Measurements from ENCODE around the gene RAB7A. TPM values are rescaled to one million over a fixed set of nuclear protein-coding genes. Genes with fewer than 3 reads are reported as not detected.

RAB7A gene
- total RNA-seq, 1 experiment from 2014 or later = 71.2 TPM

DNA sequence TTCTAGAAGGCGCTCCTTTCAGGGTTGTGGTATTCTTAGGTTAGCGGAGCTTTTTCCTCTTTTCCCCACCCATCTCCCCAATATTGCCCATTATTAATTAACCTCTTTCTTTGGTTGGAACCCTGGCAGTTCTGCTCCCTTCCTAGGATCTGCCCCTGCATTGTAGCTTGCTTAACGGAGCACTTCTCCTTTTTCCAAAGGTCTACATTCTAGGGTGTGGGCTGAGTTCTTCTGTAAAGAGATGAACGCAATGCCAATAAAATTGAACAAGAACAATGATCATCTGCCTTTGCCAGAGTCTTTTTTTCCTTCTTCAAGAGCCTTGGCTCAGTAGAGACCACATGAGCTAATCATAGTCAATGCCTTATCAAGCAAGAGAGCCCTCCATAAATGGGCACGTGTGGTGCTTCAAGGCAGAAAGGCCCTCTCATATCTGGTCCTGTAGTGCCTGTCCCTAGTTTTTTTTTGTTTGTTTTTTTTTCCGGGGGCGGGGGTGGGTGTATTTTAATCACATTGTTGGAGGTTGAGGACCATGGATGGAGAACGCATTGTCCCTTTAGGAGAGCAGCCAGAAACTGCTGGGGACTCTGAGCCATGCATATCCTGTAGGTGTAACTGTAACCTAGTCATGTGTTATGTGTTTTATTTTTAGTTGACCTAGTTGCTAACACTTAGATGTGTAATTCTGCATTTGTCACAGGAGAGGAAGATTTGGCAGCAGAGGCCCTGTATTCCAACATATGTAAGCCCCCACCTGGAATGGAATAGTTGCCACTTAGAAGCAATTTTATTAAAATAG, 88.7 kb downstream of the RAB7A start:
- DNase-seq = no peak
- H3K79me2 ChIP-seq (ENCODE audit: low read length) = no peaks in the 10 kb centered on the region; the same call in 1 of the 2 replicates
- no peaks in the 10 kb centered on the region for H3K27me3 ChIP-seq (ENCODE audit: low read length)
- H3K4me3 ChIP-seq (ENCODE audit: low read length) = no peak overlapping the region
- no peak overlapping the region for H2AFZ ChIP-seq (ENCODE audit: low read length)
- no peak overlapping the region for H3K27ac ChIP-seq (ENCODE audit: low read length)
- H3K9me3 ChIP-seq (ENCODE audit: low read length) = no peaks in the 10 kb centered on the region
- no peak overlapping the region for H3K4me2 ChIP-seq (ENCODE audit: low read depth, low read length, poor library complexity, severe bottlenecking)
- H3K9ac ChIP-seq (ENCODE audit: low read length) = no peak overlapping the region
- H4K20me1 ChIP-seq (ENCODE audit: insufficient read depth, low read depth, low read length) = no peaks in the 10 kb centered on the region
- H3K4me1 ChIP-seq (ENCODE audit: low read length) = no peaks in the 10 kb centered on the region
- no peaks in the 10 kb centered on the region for H3K9me2 ChIP-seq (replicated peaks; ENCODE audit: insufficient read depth, low read length)
- peaks cover 24% of the 10 kb centered on the region for H3K36me3 ChIP-seq (ENCODE audit: insufficient read depth, low read length)

DNA sequence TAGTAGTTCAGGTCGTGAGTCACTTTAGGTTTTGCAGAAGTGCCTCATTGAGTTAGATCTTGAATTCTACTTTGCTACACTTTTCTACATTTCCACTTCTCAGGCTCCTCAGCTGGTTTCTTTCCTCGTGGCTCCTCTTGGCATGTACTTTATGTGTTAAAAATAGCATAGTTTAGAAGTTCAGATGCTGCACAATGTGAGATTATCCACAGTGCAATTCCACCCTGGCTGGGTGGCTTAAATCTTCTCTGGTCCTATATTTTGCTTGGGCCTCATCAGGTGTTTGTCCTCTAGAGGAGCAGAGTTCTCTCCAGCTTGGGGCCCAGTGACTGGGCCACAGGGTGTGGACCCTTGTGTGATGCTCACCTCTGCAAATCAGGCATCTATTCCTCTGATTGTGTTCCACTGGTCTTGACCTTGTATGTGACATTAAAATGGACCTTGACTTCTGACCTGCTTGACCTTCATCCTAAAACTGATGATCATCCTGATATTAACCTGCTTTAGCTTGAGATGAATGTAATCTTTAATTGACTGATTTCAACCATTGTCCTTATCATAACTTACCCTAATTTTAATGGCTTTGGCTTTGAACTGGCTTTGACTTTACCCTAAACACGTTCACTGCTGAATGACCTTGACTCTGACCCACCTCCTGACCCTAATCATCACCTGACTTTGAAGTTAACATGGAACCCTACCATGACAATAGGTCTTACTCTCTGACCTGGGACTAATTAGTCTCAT, 89.5 kb downstream of the RAB7A start:
- no peaks in the 10 kb centered on the region for H3K9me3 ChIP-seq (ENCODE audit: low read length)
- no peaks in the 10 kb centered on the region for H4K20me1 ChIP-seq (ENCODE audit: insufficient read depth, low read depth, low read length)
- no peaks in the 10 kb centered on the region for H3K9me2 ChIP-seq (replicated peaks; ENCODE audit: insufficient read depth, low read length)
- no peak for DNase-seq
- H2AFZ ChIP-seq (ENCODE audit: low read length) = no peak overlapping the region
- no peaks in the 10 kb centered on the region for H3K27me3 ChIP-seq (ENCODE audit: low read length)
- H3K36me3 ChIP-seq (ENCODE audit: insufficient read depth, low read length) = peaks cover 19% of the 10 kb centered on the region
- no peak overlapping the region for H3K9ac ChIP-seq (ENCODE audit: low read length)
- no peaks in the 10 kb centered on the region for H3K79me2 ChIP-seq (ENCODE audit: low read length)
- no peaks in the 10 kb centered on the region for H3K4me1 ChIP-seq (ENCODE audit: low read length)
- H3K4me3 ChIP-seq (ENCODE audit: low read length) = no peak overlapping the region
- H3K4me2 ChIP-seq (ENCODE audit: low read depth, low read length, poor library complexity, severe bottlenecking) = no peak overlapping the region
- H3K27ac ChIP-seq (ENCODE audit: low read length) = no peak overlapping the region

DNA sequence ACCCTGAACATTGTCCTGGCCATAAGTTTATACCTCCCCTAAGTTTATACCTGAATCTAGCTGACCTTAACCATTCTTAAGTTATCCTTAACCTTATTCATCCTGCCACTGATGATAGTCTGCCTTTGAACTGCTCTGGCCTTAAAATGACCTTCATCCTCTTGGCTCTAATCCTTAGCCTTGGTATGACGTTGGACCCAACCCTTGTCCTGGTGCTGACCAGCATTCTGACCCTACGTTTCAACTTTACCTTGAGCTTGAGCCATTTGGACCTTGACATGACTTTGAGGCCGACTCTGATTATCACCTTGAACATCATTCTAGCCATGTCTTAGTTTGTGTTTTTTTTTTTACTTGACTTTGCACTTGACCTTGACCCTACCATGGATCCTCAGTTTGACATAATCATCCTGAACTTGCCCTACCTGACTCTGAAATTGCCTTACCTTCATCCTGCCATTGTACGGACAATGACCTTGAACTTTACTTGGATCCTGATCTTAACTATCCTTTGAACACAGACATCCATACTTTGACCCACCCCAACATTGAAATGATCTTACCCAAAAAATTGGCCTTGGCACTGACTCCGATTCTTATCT, 92.3 kb downstream of the RAB7A start:
- no peak overlapping the region for H2AFZ ChIP-seq (ENCODE audit: low read length)
- H3K79me2 ChIP-seq (ENCODE audit: low read length) = no peaks in the 10 kb centered on the region
- H3K9ac ChIP-seq (ENCODE audit: low read length) = no peak overlapping the region
- no peaks in the 10 kb centered on the region for H3K27me3 ChIP-seq (ENCODE audit: low read length)
- peaks cover 14% of the 10 kb centered on the region for H3K36me3 ChIP-seq (ENCODE audit: insufficient read depth, low read length)
- H3K4me3 ChIP-seq (ENCODE audit: low read length) = no peak overlapping the region
- no peaks in the 10 kb centered on the region for H3K9me2 ChIP-seq (replicated peaks; ENCODE audit: insufficient read depth, low read length)
- no peak for DNase-seq
- no peak overlapping the region for H3K27ac ChIP-seq (ENCODE audit: low read length)
- no peaks in the 10 kb centered on the region for H3K9me3 ChIP-seq (ENCODE audit: low read length)
- no peaks in the 10 kb centered on the region for H4K20me1 ChIP-seq (ENCODE audit: insufficient read depth, low read depth, low read length)
- H3K4me2 ChIP-seq (ENCODE audit: low read depth, low read length, poor library complexity, severe bottlenecking) = no peak overlapping the region
- H3K4me1 ChIP-seq (ENCODE audit: low read length) = no peaks in the 10 kb centered on the region

- Histone ChIP-seq H4K20me1 (ENCODE audit: insufficient read depth, low read depth, low read length) (no peaks in the 10 kb centered on the region), H3K4me3 (ENCODE audit: low read length) (no peak overlapping the region), H3K27ac (ENCODE audit: low read length) (no peak overlapping the region), H3K36me3 (ENCODE audit: insufficient read depth, low read length) (peaks cover 5% of the 10 kb centered on the region; the same call in 1 of the 2 replicates), H3K27me3 (ENCODE audit: low read length) (no peaks in the 10 kb centered on the region), H3K79me2 (ENCODE audit: low read length) (no peaks in the 10 kb centered on the region), H2AFZ (ENCODE audit: low read length) (no peak overlapping the region), H3K9me3 (ENCODE audit: low read length) (no peaks in the 10 kb centered on the region), H3K9me2 (replicated peaks; ENCODE audit: insufficient read depth, low read length) (no peaks in the 10 kb centered on the region), H3K4me1 (ENCODE audit: low read length) (no peaks in the 10 kb centered on the region), H3K9ac (ENCODE audit: low read length) (no peak overlapping the region), H3K4me2 (ENCODE audit: low read depth, low read length, poor library complexity, severe bottlenecking) (no peak overlapping the region)
- no peak for DNase-seq
These were observed 94.4 kb downstream of the RAB7A start for GRCh38 chr3:128820252-128820839.

DNA sequence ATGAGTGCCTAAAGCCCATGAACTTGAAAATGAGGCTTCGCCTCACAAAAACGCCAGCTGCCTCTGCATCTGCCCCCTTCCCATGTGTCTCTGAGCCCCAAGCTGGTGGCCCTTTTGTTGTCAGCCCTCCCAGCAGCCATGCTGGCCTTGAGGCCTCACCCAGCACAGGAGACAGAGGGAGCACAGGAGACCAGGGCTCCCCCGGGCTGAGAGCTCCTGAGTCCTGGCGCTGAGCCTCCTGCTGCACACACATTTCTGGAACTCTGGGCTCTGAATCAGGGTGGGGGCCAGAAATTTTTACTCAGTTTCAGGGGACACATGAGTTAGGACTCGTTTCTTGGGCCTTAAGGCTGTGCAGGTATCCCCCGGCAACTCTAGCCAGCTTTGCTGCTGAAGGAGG, 97.0 kb downstream of the RAB7A start:
- H3K4me2 ChIP-seq (ENCODE audit: low read depth, low read length, poor library complexity, severe bottlenecking) = no peak overlapping the region
- no peak overlapping the region for H2AFZ ChIP-seq (ENCODE audit: low read length)
- DNase-seq = no peak
- H3K27ac ChIP-seq (ENCODE audit: low read length) = no peak overlapping the region
- no peaks in the 10 kb centered on the region for H4K20me1 ChIP-seq (ENCODE audit: insufficient read depth, low read depth, low read length)
- H3K9me2 ChIP-seq (replicated peaks; ENCODE audit: insufficient read depth, low read length) = no peaks in the 10 kb centered on the region
- H3K4me3 ChIP-seq (ENCODE audit: low read length) = no peak overlapping the region
- no peak overlapping the region for H3K9ac ChIP-seq (ENCODE audit: low read length)
- no peaks in the 10 kb centered on the region for H3K36me3 ChIP-seq (ENCODE audit: insufficient read depth, low read length)
- H3K79me2 ChIP-seq (ENCODE audit: low read length) = no peaks in the 10 kb centered on the region
- no peaks in the 10 kb centered on the region for H3K4me1 ChIP-seq (ENCODE audit: low read length)
- H3K9me3 ChIP-seq (ENCODE audit: low read length) = no peaks in the 10 kb centered on the region
- H3K27me3 ChIP-seq (ENCODE audit: low read length) = no peaks in the 10 kb centered on the region

GRCh38 chr3:128823631-128824030, 97.6 kb downstream of the RAB7A start:
- H3K4me3 ChIP-seq (ENCODE audit: low read length) = no peak overlapping the region
- H3K9ac ChIP-seq (ENCODE audit: low read length) = no peak overlapping the region
- DNase-seq = no peak
- no peaks in the 10 kb centered on the region for H3K4me1 ChIP-seq (ENCODE audit: low read length)
- H3K36me3 ChIP-seq (ENCODE audit: insufficient read depth, low read length) = no peaks in the 10 kb centered on the region
- no peaks in the 10 kb centered on the region for H4K20me1 ChIP-seq (ENCODE audit: insufficient read depth, low read depth, low read length)
- H3K9me2 ChIP-seq (replicated peaks; ENCODE audit: insufficient read depth, low read length) = no peaks in the 10 kb centered on the region
- no peaks in the 10 kb centered on the region for H3K27me3 ChIP-seq (ENCODE audit: low read length)
- H3K9me3 ChIP-seq (ENCODE audit: low read length) = no peaks in the 10 kb centered on the region
- no peaks in the 10 kb centered on the region for H3K79me2 ChIP-seq (ENCODE audit: low read length)
- no peak overlapping the region for H3K27ac ChIP-seq (ENCODE audit: low read length)
- no peak overlapping the region for H3K4me2 ChIP-seq (ENCODE audit: low read depth, low read length, poor library complexity, severe bottlenecking)
- no peak overlapping the region for H2AFZ ChIP-seq (ENCODE audit: low read length)

GRCh38 chr3:128824132-128824850, 98.3 kb downstream of the RAB7A start:
- H3K27ac ChIP-seq (ENCODE audit: low read length) = no peak overlapping the region
- H3K79me2 ChIP-seq (ENCODE audit: low read length) = no peaks in the 10 kb centered on the region
- H3K4me1 ChIP-seq (ENCODE audit: low read length) = no peaks in the 10 kb centered on the region
- no peaks in the 10 kb centered on the region for H3K9me3 ChIP-seq (ENCODE audit: low read length)
- H2AFZ ChIP-seq (ENCODE audit: low read length) = no peak overlapping the region
- no peak overlapping the region for H3K4me3 ChIP-seq (ENCODE audit: low read length)
- no peaks in the 10 kb centered on the region for H3K27me3 ChIP-seq (ENCODE audit: low read length)
- no peaks in the 10 kb centered on the region for H3K36me3 ChIP-seq (ENCODE audit: insufficient read depth, low read length)
- no peaks in the 10 kb centered on the region for H4K20me1 ChIP-seq (ENCODE audit: insufficient read depth, low read depth, low read length)
- no peak for DNase-seq
- no peaks in the 10 kb centered on the region for H3K9me2 ChIP-seq (replicated peaks; ENCODE audit: insufficient read depth, low read length)
- no peak overlapping the region for H3K9ac ChIP-seq (ENCODE audit: low read length)
- no peak overlapping the region for H3K4me2 ChIP-seq (ENCODE audit: low read depth, low read length, poor library complexity, severe bottlenecking)
